GM12874 (cell line): Measurements from ENCODE around the gene ATP8B3.

ENCODE experiments used
- TF ChIP-seq, protein P1 (sequence below): IDR thresholded peaks from 2 replicates; pipeline ENCODE4 v1.5.1; 2011; ENCODE audit warnings: low read depth, mild to moderate bottlenecking, control low read depth, low read length, moderate library complexity; ENCODE audit not compliant: insufficient read depth

The ATP8B3 gene

DNA sequence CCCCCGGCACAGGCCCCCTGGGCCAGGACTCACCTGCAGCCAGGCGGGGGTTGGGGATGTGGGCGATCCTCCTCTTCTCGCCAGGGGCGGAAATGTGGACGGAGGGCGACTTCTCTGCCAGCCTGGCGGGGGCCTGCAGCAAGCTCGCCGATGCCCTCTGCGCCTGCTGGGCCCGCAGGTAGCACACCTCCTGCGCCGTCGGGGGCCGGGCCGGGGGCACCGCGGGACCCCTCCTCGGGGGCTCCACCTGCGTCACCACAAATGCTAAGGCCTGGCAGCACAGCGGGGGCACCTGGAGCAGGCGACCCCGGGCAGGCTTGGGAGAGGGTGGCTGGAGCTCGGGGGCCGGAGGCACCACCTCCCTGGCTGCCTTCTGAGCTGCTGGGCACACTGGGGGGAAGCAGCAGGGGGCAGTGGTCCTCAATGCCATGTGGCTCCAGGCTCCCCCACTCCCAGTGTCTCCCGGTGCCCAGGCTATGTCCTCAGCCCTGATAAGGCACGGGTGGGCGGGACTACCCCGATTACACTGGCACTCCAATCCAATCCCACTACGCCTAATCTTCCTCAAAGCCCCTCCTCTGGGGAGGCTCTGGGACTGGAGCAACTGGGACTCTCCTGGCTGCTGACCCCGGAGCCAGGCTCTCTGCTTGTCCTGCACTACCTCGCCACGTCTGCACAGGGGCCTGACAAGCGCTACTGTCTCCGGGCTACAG is 11.6 kb upstream of the ATP8B3 start:
- TF ChIP-seq, protein P1, sequence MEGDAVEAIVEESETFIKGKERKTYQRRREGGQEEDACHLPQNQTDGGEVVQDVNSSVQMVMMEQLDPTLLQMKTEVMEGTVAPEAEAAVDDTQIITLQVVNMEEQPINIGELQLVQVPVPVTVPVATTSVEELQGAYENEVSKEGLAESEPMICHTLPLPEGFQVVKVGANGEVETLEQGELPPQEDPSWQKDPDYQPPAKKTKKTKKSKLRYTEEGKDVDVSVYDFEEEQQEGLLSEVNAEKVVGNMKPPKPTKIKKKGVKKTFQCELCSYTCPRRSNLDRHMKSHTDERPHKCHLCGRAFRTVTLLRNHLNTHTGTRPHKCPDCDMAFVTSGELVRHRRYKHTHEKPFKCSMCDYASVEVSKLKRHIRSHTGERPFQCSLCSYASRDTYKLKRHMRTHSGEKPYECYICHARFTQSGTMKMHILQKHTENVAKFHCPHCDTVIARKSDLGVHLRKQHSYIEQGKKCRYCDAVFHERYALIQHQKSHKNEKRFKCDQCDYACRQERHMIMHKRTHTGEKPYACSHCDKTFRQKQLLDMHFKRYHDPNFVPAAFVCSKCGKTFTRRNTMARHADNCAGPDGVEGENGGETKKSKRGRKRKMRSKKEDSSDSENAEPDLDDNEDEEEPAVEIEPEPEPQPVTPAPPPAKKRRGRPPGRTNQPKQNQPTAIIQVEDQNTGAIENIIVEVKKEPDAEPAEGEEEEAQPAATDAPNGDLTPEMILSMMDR, result no peak

GRCh38 chr19:1823020-1823419 is 10.9 kb upstream of the ATP8B3 start:
- TF ChIP-seq, protein P1, result no peak

GRCh38 chr19:1822210-1822609 is 10.1 kb upstream of the ATP8B3 start:
- TF ChIP-seq, protein P1, result no peak

DNA sequence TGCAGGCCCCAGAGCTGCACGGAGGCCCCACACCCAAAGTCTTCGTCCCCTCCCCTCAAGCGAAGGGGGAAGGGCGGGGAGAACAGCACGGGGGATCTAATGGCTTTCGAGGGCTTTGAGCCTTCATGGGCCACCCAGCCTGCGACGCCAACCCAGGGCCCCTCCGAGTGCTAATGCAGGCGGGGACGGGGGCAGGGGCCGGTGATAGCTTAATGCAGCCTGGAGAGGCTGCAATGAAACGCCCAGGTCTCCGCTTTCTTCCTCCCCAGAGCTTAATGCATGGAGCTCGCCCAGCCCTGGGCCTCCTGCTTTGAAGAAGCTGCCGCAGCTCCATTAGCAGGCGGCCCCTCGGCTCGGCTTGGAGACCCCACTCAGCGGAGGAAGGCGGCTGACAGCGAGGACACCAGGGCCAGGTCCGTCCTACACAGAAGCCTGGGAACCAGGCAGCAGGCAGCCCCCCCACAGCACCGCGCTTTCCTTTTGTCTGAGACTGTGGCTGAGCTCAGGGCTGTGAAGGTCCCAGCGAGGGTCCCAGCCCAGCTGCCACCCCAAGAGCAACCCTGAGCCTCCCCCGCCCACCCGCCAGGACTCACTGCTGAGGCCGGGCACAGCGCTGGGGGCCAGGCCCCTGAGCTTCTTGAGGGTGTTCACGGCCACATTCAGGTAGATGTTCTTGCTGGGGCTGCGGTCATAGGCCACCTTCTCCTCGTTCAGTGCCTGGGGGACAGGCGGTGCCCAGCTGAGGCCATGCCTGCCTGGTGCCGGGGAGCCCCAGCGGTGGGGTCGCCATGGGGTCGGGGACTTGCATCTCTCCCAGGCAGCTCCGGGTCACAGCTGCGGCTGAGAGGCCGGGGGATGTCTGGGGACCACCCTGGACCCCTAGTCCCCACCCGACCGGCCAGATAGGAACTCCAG is 7.5 kb upstream of the ATP8B3 start:
- TF ChIP-seq, protein P1, result no peak

- TF ChIP-seq, protein P1, result no peak
These were observed 6.6 kb upstream of the ATP8B3 start for GRCh38 chr19:1818549-1819195.

DNA sequence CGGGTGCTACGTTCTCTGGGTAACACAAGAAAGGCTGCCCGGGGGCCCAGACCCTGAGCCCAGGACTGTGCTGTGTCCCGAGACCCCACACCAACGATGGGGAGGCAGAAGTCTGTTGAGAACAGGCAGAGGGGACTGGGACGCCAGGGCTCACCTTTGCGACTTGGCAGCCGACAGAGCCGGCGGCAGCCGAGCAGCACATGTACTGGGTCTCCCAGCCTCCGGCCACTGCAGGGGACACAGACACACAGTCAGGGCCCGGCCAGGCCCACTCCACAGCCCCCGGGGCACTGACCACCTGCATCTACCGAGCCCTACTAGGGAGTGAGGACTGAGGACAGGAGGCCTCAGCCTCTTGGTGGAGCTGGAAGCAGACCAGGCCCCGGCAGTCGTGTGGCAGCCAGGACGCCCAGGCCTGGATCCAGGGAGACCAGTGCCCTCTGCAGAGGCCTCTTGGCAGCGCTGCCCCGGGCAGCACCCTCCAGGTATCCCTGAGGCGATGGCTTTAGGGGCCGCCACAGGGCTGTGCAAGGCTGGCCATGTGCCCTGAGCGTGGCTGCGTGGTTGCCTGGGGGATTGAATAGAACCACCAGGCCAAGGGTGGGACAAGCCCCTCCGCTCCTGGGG is 5.6 kb upstream of the ATP8B3 start:
- TF ChIP-seq, protein P1, result no peak
